Ramos (cell line): Measurements from ENCODE around the gene EML4.

Source experiments
- in situ Hi-C: fragments of 300-500 bp; cut with MboI; formaldehyde crosslinking; loops from one replicate; pipeline ENCODE4 v1.14.3; 2022; ENCODE audit warnings: low sequenced_read_pairs; ENCODE audit not compliant: unreplicated experiment

EML4 gene

GRCh38 chr2:42293019-42293418, 123.9 kb downstream of the EML4 start:
- in situ Hi-C loops: no loop called here

GRCh38 chr2:42296226-42296625, 127.1 kb downstream of the EML4 start:
- in situ Hi-C loops: no loop called here

GRCh38 chr2:42297322-42297936, 128.3 kb downstream of the EML4 start:
- in situ Hi-C loops: no loop called here

GRCh38 chr2:42298132-42298531, 129.0 kb downstream of the EML4 start:
- in situ Hi-C loops: no loop called here

GRCh38 chr2:42298996-42299754, 130.0 kb downstream of the EML4 start:
- in situ Hi-C loops: no loop called here

GRCh38 chr2:42300527-42300926, 131.4 kb downstream of the EML4 start:
- in situ Hi-C loops: no loop called here

- in situ Hi-C loops: no loop called here
Observed at GRCh38 chr2:42303252-42303651, 134.1 kb downstream of the EML4 start.

- in situ Hi-C loops: no loop called here
Observed at GRCh38 chr2:42304059-42304713, 135.0 kb downstream of the EML4 start.

- in situ Hi-C loops: no loop called here
Observed at GRCh38 chr2:42307180-42307579, 138.0 kb downstream of the EML4 start.

GRCh38 chr2:42309366-42309765, 140.2 kb downstream of the EML4 start:
- in situ Hi-C loops: no loop called here

GRCh38 chr2:42310007-42310515, 140.9 kb downstream of the EML4 start:
- in situ Hi-C loops: no loop called here

GRCh38 chr2:42312106-42312505, 143.0 kb downstream of the EML4 start:
- in situ Hi-C loops: no loop called here

- in situ Hi-C loops: no loop called here
Observed at GRCh38 chr2:42314892-42315468, 145.8 kb downstream of the EML4 start.

- in situ Hi-C loops: no loop called here
Observed at GRCh38 chr2:42315844-42316470, 146.8 kb downstream of the EML4 start.

GRCh38 chr2:42316910-42317309, 147.8 kb downstream of the EML4 start:
- in situ Hi-C loops: no loop called here

GRCh38 chr2:42317486-42317885, 148.3 kb downstream of the EML4 start:
- in situ Hi-C loops: no loop called here

- in situ Hi-C loops: no loop called here
Observed at GRCh38 chr2:42317945-42318344, 148.8 kb downstream of the EML4 start.

GRCh38 chr2:42319265-42319664, 150.1 kb downstream of the EML4 start:
- in situ Hi-C loops: no loop called here

- in situ Hi-C loops: no loop called here
Observed at GRCh38 chr2:42321452-42322064, 152.4 kb downstream of the EML4 start.

- in situ Hi-C loops: no loop called here
Observed at GRCh38 chr2:42324244-42324643, 155.1 kb downstream of the EML4 start.
